CD1c-positive myeloid dendritic cell (primary cell): ENCODE data around the gene ESR2.
"Not testable (repeated sequence)": the region's sequence is repeated elsewhere in the genome, so short reads cannot be mapped to it uniquely, and the experiment has no call there.

ENCODE experiments used
- DNase-seq: peaks from one replicate; pipeline ENCODE4 v3.0.0-alpha.2; 2016; ENCODE audit errors: extremely low spot score

The ESR2 gene

DNA sequence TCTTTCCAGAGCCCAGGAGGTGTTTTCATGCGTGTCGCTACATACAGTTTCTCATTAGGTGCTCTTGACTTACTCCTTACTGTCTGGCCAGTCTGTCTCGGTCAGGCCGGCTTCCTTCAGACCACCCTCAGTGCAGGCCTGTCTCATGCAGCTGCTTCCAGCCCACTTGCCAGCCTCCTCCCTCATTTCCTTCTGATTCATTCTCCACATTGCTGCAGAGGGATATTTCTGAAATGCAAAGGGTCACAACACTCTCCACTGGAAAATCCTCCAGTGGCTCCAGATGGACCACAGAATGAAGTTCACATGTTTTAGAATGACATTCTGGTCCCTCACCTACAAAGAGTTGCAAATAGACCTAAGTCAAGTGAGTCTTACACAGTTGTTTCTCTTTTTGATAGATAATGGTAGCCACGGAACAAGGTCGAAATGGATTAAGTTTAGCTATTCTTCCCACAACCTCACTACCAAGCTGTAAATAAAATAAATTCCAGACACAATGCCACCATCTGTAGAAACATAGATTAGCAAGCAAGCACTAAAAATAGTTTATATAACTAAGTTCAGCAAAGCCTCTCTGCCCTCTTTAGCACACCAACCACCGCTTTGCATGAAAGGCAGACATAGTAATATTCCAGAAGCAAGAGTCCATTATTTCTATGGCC, 146.9 kb downstream of the ESR2 start:
- no peak for DNase-seq

DNA sequence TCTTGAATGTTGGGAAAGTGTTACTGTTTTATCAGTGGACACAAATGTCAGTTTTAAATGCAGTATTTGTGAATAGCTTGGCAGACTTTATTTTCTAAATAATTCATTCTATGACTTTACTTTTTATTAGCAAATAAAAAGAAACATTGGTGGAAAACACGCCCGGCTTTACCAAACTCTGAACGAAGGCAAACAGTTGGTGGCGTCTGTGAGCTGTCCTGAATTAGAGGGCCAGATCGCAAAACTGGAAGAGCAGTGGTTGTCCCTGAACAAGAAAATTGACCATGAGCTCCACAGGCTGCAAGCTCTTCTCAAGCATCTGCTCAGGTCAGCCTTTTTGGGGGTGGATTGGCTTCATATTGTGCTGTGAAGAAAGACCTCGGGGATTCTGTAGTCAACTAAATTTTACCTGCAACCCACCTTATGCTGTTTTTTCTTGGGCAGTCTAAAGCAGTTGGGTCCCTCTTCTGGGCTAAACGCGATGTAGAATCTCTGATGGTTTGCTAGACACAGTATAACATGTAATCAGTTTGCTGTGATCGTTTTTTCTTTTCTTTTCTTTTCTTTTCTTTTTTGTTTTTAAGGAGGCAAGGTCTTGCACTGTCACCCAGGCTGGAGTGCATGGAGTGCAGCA, 156.4 kb downstream of the ESR2 start:
- DNase-seq, result no peak

DNA sequence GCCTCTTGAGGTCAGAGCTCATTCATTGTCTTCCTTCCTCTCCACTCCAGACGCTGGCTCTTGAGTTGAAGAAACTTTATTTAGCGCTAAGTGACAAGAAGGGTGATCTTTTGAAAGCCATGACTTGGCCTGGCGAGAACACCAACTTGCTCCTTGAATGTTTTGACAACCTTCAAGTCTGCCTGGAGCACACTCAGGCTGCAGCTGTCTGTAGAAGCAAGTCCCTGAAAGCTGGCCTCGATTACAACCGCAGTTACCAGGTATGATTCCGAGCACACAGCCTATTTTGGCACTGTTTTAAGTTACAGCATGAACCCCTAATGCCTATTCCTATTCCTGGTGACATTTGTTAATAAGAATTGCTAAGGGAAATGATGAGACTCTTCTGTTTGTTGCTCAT, 167.6 kb downstream of the ESR2 start:
- no peak for DNase-seq

DNA sequence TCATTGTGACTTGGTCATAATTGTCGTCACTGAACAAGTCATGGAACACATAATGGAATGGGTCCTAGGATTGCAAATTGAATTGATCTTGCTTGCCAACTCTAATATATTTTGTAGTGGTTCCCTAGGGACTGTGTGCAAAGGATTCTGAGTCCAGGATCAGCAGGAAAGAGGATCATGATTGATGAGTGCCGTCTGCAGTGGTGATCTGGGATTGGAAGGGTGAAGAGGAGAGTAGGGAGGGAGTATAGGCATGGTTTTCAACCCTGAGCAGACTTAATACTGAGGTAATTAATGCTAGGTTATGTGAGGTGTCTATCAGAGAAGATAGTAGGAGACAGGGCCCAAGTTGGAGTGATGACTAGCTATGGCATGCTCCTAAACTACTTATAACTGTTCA, 168.9 kb downstream of the ESR2 start:
- DNase-seq, result no peak

DNA sequence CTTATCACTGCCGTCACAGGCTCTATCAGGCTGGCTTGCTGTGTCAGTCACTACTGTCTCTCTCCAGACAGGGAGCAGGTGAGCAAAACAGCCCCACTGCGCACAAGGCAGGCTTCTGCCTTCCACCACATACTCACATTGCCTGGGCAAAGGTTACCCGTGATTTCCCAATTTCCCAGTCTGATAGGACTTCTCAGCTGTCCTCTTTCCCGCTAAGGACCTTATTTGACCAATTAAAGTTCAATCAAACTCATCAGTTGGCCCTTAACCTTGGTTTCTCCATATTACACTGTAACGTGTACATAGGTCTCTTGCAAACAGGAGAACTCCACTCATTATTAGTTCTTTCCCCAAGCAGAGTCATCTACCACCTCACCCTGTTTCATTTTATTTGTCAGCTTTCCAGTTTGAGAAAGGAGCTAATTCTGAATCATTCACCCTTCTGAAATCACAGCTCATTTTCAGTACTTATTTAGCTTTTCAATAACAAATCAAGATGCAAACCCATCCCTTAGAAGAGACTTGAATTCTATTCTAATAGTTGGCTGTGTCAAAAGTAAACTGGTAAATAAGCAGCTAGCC, 170.8 kb downstream of the ESR2 start:
- DNase-seq, result no peak

DNA sequence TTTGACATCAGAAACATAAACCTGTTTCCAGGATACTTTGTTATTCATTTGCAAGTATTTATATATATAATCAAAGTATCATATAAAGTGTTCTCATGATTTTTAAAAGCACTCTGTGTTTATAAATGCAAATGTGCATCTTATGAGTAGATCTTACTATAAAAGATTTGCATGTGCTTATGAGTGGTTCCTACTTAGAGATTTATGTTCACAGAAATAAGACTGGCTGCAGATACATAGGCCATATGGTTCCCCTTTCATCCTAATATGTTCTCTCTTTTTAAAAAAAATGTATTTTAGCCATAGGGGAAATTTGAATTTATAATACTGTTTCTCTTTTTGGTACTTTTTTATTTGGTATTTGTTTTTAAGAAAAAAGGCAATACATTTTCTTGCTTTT, 174.2 kb downstream of the ESR2 start:
- DNase-seq, result no peak

DNA sequence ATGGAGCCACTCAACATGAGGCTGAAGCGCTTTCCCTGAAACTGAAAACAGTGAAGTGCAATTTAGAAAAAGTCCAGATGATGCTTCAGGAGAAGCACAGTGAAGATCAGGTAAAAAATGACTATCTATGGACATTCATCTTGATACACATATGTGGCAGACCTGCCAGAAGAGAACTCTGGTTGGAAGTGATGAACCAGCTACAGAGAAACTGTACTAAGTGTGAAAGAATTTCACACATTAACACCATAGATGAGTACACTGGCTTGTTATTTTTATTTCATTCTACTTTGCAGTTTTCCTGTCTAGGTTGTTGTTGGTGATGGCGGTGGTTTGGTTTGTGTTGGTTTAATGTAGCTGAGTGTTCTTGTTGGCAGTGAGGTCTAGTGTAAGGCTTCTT, 174.7 kb downstream of the ESR2 start:
- DNase-seq, result no peak

DNA sequence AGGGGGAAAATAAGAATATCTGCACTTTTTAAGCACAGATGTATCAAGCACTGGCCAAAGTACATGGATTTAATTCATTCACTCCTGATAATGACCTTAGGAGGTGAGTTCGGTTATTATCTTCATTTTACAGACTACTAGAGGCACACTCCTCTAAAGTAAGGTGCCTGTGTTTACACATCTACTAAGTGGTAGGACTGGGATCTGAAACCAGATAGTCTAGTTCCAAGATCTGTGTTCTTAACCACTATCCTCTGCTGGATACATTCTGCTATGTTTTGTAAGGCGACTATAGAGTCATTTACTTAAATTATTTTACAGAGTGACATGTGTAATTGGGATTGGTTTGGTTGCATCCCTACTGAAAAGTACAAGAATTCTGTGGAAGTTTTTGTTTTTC, 175.3 kb downstream of the ESR2 start:
- DNase-seq, result no peak

DNA sequence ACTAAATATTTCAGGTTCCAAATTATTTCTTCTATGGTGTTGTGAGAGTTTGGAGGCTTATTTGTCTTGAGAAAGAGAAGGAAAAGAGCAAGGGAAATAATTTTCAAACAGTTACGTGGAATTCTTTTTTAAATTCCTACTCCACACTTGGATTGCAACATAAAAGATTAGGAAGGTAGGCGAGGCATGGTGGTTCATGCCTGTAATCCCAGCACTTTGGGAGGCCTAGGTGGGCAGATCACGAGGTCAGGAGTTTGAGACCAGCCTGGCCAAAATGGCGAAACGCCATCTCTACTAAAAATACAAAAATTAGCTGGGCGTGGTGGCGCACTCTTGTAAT, 175.8 kb downstream of the ESR2 start:
- not testable (repeated sequence) for DNase-seq

DNA sequence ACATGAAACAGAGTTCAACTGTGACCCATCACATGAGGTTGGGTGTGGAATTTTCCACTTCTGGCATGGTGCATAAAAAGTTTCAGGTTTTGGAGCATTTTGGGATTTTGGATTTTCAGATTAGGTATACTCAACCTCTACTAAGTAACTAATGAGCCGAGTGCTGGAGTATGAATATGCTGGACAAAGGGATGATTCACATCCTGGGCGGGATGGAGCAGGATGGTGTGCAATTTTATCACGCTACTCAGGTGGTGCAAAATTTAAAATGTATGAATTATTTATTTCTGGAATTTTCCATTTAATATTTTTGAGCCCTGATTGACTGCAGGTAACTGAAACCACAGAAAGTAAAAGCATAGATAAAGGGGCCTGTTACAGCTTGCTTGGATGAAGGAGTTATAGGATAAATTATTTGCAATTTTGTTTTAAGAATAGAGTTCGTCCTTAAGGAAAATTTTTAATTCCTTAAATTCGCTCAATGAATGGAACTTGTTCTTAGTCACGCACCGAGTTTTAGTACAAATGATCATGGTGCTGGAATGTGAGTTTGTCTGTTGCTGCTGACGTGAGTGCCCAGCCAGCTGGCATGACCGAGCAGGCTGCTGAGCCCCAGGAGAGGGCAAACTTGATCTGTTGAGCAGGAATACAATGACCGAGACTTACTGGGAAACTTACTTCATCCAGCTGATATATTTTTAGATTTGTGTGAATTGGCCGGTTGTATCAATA, 176.3 kb downstream of the ESR2 start:
- no peak for DNase-seq

DNA sequence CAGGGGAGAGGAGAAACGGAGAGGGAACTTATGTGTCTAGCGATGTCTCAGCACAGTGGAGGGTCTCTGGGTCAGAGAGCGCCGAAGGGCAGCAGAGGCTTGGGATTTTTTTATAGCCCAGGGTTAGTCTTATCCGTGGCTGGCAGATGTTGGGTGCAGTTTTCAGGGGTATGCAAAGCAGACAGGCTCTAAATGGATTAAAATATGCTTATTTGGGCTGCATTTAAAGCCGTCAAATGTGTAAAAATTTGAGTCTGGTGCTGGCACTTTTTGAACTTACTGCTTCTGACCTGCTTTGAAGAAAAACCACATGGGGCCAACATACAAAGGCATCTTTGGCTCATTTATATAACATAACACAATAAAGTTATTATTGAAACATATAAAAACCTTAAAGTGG, 178.8 kb downstream of the ESR2 start:
- no peak for DNase-seq

DNA sequence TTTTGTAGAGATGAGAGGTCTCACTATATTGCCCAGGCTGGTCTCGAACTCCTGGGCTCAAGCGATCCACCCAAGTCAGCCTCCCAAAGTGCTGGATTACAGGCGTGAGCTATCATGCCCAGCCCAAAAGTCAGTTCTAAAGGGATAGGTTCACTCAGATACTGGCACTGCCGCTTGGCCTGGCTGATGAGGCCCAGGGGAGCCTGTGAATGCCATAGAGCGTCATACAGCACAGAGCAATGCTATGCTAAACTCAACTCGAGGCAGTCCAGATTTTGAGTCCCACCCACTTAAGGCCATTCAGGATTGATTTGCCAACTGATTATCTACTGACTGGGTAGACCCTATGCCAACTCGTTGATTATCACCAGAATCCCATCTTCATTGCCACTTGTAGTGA, 179.4 kb downstream of the ESR2 start:
- DNase-seq, result no peak

DNA sequence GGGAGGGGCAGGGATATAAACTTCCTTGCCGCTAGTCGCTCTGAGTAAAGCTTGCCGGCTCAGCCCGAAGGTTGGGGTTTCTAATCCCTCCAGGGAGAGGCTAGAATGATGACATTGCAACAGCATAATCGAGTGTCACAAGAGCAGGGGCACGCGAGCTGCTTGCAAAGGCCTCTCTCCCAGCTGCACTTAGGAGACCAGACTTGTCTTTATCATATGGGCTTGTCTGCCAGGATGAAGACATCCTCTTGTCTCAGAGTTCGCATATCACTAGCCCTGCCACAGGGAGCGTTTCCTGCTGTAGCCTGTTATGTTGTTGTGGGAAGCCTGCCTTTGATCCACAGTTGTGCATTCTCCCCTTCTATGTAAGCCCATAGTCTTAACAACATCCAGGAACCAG, 180.0 kb downstream of the ESR2 start:
- no peak for DNase-seq

DNA sequence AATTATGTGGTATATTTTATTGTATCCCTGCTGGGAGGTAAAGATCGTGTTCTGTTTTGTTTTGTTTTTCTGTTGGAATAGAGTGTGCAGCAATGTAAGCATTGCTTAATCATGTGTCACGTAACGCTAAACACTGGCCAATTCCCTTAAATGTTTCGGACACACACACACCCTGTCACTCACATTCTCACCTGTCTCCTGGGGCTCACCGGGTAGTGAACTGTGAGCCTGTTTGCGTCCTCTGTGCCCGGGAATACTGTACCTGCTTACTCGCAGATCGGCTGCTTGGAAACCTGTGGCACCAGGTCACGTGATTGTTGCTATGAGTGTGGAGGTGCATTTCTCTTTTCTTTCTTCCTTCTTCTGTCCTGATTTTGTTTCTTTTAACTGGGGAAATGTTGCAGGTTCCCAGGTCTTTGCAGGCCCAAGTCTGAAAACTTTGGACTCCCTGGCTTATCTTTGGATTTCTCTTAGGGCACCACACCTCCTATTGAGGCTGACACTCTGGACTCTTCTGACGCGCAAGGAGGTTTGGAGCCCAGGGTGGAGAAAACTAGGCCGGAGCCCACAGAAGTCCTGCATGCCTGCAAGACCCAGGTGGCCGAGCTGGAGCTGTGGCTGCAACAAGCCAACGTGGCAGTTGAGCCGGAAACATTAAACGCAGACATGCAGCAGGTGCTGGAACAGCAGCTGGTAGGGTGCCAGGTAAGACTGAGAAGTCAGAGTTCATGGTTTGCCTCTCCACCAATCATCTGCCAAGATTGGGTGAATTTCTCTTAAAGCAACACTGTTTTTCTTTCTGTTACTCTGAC, 181.1 kb downstream of the ESR2 start:
- DNase-seq, result no peak

DNA sequence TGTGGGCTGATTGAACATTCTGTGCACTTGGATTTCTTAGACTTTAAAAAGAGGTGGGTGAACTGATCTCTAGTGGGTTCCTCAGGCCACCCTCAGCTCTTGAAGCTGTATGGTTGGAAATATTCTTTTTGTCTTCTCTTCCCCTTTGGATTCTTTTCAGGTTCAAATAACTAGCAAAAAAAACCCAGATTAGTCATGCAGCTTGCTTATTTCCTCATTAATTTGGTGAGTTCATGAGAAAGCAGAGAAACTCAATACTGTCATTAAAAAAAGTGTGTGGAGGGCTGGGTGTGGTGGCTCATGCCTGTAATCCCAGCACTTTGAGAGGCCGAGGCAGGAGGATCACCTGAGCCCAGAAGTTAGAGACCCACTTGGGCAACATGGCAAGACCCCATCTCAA, 183.4 kb downstream of the ESR2 start:
- no peak for DNase-seq

DNA sequence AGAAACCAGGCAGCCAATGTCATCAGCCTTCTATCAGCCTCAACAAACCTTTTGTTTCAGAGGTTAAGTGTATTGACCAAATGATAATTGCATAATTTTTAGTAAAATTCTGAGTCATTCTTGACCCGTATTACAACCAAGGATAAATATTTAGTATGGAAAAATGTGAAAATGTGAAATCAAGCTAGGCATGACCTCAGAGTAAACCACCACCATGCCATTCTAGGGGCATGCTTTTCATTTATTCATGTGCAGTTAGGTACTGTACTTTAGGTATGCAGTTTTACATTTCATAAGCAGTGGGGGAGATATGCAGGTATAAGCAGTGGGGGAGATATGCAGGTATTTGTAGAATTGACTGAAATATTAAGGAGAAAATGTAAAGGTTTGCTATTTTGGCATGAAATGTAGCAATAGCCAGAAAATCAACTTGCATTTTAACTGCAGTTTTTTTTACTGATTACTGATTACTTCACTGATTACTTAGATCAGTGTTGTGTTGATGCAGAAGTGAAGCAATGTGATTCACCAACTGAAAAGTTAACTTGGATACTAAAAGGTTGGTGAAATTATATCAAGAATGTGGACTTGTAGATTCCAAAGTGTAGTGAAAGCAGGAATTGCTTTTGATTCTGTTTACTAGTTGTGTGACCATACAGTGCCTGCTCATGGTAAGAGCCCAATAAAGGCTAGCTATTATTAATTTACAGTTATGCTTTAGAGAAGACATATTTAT, 184.2 kb downstream of the ESR2 start:
- DNase-seq, result no peak

DNA sequence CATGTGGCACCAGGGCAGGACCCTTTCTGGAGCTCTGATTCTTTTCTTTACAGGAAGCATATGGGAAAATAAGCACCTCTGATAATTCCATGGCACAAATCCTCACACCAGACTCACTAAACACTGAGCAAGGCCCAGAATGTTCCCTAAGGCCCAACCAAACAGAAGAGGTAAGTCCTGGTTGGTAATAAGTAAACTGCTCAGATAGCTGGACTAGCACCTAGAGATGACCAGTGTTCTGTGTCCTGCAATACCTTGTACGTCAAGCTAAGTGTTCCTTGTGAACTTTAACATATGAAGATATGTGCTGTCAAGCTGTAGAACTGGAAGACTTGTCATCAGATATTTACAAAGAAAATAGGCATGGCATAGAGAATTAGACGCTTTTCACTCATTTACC, 186.7 kb downstream of the ESR2 start:
- no peak for DNase-seq

DNA sequence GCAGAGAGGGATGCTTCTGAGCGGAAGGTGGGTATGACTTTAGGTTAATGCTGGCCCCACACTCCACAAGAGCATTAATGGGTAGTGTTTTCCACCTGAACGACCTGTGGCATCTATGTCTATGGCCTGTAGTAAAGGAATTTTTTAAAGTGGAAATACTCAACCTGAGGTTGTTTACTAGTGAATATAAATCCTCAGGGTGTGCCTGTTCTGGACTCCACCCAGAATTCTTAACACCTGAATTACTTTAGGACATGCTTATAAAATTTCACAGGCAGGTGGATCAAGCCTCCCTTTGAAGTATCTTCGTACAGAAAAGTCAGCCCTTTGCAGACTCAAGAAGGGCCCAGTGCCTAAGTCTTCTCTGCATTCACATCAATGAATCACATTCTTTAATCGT, 196.1 kb downstream of the ESR2 start:
- DNase-seq, result no peak

DNA sequence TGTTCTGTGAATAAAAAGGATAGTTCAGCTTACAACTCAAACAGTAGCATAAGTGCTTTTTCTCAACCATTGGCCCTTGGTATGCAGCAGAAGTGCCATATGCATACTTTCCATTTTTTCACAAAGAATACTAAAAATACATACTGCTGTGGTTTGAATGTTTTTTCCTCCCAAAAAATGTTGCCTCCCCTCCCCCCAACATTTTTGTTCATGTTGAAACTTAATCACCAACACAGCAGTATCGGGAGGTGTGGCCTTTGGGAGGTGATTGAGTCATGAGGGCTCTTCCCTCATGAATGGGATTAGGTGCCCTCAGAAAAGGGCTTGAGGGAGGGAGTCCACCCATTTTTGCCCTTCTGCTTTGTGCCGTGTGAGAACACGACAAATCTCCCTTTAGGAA, 198.6 kb downstream of the ESR2 start:
- DNase-seq, result no peak

DNA sequence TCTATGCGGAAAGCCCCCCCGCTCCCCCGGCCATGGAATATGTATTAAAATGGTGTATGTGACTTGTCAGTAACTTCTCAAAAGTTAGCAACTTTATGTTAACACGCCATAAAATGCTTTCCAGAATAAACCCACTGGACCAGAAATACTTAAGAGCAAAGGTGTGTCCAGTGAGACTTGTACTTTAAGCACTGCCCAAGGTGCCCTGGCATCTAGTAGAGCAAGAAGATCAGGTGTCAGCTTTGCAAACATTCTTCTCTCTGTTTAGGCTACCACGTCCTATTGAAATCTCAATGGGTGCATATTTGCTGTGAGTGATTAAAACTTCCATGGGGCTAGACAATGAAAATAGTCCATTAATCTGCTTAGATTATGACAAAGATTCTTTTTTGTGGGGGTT, 201.2 kb downstream of the ESR2 start:
- no peak for DNase-seq

DNA sequence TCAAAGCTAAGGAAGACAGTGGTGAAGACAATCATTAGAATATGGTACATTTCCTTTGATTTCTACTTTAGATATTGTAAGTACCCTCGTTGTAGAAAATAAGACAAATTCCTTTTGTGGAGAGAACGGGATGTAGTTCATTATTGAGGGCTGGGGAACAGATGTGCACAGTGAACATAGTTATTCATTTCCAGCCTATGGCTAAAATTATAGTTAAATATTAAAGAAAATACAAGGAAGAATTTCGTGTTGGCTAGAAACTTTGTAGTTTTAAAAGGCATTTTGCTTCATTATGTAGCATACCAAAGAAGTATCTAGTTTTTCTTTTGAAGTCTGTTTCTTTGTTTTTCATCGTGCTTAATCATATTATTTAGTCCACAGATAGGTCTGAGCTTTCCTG, 201.8 kb downstream of the ESR2 start:
- DNase-seq, result no peak

DNA sequence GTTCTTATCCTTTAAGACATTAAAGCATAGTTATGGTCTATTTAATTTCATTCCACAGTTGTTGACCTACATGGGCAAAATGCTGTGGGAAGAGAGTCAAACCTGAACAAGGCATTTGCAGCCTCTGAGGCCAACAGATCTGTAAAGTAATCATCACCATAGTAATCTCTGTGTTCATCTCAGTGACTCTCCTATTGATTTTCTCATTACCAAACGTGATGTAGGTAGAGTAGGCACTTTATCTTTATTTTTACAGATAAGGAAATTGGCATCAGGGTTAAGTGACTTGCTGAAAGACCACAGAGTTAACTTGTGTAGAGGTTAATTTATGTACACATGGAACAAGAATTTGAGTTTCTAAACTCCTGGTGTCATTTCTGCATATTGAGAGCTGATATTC, 203.0 kb downstream of the ESR2 start:
- no peak for DNase-seq
